Stimulated activated CD8-positive, alpha-beta memory T cell treated with anti-CD3 and anti-CD28 coated beads, Interleukin-12 subunit alpha, Interleukin-12 subunit beta, amount 100 ng/mL, for 1 hour (primary cell): Measurements from ENCODE around the gene SGCE.

Experiments
- DNase-seq: peaks from one replicate; pipeline ENCODE4 v3.0.0-alpha.2; 2020; ENCODE audit warnings: low read depth

The SGCE gene

DNA sequence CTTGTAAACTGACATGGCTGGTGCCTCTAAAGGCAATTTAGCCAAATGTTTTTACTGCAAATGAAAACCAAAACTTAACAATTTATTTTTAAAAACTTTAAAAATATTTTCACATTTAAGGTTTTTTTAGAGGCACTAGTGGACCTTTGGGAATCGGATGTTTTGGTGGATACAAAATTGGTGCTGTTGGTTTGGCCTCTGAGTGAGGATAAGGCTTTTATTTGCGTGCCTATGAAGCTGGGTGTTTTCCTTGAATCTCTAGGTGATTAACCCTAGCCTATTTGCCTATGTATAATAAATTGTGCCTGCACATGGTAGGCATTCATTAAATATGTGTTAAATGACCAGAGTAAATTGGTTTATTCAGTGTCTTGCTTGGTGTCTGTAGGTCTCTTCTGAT lies 2.9 kb upstream of the SGCE start:
- DNase-seq: no peak

DNA sequence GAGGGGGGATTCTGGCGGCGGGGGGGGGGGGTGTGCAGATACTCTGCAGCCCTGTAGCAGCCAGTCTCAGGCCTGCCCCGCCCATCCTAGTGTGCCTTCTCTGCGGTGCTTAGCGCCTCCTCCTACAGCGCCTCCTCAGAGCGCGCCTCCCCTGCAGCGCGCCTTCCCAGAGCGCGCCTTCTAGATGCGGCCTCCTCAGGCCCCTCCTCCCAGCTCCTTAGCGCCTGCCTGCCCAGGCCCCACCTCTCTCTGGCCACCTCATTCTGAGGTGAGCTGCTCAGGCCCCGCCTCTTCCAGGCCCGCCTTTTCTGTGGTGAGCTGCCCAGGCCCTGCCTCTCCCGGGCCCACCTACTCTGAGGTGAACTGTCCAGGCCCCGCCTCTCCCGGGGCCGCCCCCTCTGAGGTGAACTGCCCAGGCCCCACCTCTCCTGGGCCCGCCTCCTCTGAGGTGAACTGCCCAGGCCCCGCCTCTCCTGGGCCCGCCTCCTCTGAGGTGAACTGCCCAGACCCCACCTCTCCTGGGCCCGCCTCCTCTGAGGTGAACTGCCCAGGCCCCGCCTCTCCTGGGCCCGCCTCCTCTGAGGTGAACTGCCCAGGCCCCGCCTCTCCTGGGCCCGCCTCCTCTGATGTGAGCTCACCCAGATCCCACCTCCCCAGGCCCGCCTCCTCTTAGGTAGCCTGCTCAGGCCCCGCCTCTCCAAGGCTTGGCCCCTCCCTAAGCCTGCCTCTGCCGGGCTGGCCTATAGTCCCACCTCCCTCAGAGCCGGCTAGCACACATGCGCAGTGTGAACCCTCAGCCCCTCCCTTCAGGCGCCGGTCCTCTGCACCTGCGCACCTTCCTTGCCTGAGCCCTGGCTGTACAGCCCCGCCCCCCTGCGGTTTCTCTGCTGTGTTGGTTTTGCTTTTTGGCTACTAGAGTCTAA lies 2.1 kb upstream of the SGCE start:
- peak; percentile 80 for DNase-seq

DNA sequence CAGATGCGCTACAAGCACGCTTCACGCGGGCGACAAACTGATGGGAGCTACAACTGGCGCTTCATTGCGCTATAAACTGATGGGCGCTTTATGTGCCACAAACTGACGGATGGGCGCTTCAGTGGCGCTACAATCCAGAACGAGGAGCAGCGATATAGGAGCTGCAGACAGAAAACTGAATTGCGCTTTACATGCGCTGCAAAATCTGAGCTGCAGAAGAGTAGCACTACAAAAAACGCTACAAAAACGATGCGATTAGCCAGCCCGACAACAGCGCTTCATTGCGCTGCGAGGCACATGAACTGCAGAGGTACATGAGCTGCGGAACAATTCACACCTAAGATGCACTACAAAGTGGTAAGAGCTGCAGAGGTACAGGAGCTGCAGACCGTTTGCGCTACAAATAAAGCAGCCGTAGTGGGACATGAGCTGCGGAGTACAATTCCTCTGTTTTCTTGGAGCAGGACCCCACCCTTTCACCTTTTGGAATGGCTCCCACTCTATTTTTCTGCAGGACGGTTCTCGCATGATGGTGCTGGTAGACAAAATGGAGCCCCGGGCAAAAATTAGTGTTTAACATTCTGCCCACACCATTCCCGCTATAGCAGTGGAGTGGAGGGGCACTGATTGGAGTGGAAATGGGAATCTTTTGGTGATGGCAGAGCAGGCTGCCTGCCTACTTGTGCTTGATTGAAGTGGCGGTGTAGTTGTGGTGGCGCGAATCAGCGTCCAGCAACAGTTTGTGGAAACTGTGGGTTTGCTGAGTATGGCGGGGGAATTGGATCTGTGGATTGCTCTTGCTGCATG lies 1.2 kb upstream of the SGCE start:
- DNase-seq: no peak

DNA sequence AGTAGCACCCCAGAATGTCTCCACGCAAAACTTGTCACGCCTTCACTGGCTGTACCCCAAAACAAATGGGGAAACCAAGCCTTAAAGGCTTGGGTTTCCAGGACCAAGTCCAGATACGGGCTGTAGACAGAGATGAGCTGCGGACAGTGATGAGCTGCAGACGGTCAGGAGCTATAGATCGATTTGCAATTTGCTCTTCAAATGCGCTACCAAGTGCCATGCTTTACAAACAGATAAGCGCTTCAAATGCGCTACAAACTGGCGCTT lies 658 bp upstream of the SGCE start:
- DNase-seq: no peak

DNA sequence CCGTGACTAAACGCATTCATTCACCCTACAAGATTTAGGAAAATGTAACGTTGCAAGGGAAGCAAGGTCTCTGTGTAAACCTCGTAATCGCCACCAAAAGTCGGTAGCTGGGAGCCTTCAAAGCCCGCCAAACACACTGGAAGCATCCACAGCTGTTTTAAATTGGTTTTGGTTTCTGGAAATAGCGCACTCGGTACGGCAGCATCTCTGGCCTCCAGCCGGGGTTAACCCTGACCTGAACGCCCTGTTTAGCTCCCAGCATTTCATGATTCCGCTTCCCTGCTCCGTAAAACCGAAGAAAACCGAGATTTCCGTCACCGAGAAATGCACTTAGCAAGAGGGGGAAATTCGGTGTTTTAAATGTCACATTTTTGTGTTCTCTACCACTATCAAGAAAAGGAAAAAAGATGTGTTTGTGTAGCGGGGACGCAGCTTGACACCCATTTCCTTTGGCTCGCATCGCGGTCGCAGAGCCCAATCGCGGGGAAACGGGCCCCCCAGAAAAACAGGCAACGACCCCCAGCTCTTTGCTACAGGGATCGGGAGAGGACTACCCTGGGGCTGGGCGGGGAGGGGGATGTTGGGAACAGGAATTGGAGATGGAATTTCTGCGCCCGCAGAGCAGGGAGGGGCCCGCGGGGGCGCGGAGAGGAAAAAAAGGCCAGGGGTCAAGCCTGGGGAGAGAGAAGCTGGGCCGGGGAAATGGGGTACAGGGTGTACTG lies 646 bp downstream of the SGCE start:
- DNase-seq: no peak

DNA sequence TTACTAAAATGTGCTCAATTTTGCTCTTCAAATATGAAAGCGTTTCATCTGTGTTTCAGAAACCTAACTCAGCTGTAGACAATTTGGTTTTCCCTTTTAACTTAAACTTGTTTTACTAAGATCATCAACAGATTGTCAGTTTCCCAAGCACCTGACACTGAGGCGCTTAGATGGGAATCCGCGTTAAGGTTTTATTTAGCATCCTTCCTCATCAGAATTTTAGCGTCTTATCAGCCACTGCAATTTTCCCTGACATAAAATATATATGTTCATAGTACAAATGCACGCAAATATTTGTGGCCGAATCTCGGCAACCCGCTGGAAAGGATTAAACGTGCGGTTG lies 1.2 kb downstream of the SGCE start:
- DNase-seq: no peak

DNA sequence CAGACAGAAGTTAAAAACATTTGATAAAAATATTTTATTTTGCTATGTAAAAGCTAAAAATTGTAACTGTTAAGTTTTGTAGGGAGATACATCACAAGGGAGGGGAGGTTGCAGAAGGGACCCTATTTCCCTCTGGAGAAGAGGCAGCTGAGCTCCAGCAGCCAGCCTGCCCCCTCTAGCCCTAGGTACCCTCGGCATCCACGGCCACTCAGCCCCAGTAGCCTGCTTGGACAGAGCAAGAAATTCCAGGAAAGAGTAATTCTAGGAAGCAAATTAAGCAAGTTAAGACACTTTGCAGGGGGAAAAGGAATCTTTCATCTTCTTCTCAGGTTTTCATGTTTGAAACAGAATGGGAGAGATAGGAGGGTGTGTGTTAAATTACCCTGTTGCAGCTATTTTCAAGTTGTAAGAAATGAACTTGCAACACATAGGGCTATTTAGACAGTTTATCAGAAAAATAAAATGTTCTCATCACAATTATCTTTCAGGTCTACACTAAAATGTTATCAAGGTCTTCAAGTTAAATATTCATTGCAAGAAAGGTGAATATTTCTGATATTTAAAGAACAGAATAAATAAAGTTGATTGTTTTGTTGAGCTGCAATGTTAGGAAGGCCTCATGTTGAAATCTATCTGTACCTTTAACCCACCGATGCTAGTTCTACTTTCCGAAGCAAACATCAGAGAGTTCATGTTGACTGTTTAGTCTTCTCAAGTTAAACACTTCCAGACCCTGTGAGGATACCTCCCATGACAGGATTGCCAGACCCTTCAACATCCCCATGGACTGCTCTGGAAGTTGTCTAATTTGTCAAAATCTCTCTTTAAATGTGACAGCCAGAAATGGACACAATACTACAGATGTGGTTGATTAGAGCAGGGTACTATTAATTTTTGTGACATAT lies 5.5 kb downstream of the SGCE start:
- DNase-seq: no peak

DNA sequence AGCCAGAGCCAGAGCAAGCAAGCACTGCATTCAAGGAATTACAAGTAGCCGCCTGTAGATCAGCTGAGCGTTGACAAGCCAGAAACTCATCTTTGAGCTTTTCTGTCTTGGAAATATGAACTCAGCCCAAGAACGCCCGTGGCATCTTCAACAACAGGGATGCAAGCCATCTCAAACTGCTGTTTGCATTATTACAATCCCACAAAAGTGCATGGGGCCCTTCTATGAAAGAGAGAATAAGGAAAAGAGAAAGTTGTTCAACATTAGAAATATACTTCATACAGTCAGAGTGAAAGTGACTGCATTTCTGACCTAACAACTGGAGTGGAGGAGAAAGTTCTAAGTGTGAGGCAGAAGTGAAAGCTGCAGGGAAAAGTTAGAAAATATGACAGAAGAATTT lies 6.5 kb downstream of the SGCE start:
- DNase-seq: no peak

DNA sequence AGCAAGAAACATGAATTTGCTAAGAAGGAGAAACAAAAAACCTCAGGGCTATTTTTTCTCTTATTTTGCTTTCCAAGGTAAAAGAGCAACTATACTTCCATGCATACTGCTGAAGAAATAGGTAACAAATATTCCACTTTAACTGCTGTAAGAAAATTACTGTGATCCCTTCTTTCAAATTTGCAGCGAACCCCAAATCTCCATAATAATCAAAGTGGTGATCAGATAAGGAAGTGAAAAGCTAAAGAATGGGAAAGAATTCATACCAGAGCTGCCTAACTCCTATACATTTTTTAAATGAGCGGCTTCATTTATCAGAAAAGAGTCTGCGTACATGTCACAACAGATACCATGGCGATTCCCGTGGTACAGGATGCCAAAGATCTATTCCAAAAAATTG lies 7.2 kb downstream of the SGCE start:
- DNase-seq: no peak

DNA sequence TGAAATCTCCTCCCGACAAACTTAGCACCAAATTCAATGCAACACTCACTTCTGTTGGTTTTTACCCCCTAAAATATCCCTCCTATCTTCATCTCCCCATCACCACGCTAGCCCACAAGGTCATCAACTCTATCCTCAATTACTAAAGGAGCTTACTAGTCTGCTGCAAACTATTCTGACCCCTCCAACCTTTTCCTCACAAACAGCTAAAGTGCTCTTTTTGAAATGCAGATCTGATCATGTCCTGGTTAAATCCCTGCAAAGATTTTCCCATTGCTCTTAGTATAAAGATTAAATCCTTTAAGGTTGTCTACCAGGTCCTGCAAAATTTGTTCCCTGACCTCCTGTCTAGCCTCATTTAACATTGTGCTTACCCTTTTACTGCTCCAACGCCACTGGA lies 8.6 kb downstream of the SGCE start:
- no peak for DNase-seq

DNA sequence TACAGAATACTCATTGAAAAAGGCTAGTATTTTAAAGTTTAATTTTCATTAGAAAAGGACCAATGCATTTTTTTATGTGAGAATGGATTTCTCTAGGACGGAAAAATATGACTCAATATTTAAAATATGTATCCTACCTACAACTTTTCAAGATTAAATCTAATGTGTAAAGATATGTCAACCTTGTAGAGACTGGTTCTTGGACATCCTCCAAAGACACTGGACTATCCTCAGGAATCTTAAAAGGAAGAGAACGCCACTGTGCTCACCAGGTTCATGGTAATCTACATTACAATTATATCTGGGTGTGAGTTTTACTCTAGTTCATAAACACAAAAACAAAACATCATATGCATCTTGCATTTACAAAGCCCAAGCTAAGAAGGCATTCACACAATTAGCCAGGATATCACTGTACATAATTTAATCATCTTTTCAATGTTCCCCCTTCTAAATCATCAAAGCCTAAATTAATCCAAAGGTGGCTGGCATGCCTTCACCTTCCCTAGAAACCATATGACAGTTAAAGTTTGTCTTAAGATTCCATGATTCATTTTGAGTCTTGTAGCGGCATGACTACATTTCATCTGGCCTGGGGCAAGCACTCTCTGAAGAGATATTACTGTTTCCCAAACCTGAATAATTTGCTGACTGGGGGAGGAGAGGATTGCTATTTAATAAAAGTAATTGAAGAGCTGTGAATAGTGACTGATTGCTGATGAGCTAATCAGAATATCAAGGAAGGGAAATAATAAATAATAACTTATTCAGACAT lies 12.0 kb downstream of the SGCE start:
- DNase-seq: no peak

DNA sequence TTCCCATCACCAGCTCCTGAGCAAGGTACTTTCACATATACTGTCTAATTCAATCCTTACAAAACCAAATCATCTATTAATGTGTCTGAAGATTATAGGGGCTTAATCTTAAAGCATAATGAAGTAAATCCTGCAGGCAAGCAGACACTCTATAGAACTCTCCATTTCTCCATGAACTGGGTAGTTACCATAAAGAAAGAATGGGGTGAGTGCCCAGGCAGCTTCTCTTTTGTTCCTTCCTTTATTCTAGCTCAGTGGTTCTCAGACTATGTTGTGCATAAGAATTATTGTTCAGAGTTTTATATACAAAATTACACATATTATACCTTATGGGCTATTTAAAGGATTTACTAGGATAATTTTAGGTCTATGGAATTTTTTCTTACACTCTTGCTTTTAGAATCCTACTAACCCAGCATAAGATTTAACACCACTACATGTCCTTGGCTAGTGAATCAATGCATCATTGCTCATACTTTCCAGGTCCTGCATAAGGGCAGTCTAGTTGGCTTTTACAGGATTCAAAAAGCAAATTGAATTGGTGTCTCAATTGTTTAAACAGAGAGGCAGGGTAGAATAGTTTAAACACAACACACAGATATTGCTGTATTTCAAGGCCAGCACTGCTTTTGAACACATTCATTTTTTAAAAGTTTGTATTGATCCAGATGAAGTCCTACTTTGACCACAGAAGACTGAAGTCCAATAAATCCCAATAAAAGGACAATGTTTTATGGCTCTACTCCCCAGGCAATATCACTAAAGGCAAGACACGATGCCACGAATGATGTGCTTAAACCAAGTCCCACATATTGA lies 12.9 kb downstream of the SGCE start:
- DNase-seq: no peak

DNA sequence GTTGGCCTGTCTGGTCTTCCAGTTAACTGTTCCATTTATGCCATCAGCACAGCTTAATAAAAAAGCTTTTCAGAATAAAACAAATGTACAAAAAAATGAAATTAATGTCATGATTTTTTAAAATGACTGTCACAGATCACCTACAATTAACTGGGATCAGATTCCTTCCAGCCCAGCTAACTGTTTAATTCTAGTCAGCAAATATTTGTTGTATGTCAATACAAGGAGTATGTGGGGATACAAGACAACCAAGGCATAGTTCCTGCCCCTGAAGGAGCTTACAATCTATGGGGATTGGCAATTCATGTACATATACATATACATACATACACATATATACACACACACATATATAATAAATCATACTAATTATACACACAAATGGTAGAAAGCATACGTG lies 16.5 kb downstream of the SGCE start:
- no peak for DNase-seq

DNA sequence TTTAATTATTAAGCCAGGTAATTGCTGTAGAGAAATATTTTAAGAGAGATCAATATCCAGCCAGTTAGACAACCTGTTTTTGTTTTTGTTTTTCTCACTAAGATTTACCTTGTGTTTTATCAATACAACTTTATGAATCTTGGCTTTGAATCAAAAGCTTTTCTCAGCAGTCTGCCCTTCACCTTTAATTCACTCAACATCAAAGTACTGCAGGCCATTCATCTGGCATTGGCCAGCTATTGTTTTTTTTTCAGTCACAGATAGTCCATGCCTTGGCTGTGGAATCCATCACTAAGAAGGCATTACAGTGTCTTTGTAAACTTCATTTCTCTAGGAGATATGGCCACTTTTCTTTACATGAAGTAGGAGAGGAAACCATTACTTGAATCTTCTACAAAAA lies 20.2 kb downstream of the SGCE start:
- DNase-seq: no peak

DNA sequence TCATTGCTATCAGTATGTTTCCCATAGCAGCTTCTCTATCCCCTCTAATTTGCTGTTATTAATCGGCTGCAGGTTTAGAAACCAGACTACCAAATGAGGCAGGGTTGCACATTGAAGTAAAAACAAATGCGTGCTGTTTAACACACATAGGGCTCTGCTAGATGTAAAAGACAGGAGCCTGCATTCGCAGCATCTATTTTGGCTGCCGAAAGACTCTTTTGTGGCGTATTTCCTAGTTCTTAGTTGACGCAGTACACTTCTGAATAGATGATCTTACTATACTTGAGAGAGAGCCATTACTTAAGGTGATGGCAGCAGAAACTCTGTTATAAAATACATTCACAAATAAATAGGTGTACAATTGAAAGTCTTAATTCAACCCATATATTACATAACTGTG lies 21.4 kb downstream of the SGCE start:
- no peak for DNase-seq

DNA sequence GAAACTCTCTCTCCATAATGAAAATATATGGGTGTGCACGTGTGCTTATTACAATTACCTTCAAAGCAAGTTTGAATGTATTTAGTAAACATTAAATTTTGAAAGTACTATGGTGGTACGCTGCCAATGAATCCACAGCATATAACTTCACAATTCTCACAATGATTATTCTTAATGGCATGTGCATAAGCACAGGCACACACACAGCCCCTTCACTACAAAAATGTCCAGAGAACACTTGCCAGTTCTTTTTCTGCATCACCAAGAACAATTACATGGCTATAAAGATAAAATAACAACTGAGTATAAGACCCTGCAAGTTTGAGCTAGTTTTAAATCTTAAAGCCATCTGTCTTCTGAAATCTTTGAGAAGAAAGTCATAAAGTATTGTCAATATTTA lies 22.2 kb downstream of the SGCE start:
- DNase-seq: no peak

DNA sequence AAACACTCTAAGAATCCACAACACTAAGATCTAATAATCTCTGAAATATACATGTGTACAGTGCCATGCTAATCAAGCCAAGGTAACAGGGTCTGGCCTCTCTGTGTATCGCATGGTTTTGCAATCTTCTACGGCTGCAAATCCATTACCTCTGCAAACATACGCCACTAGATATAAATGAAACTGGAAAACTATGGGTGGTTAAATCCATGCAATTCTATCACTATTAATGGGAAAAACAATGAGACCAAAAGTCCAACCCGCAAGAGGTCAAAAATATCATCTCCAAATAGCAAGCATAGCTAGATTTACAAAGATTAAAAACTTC lies 23.0 kb downstream of the SGCE start:
- DNase-seq: no peak

DNA sequence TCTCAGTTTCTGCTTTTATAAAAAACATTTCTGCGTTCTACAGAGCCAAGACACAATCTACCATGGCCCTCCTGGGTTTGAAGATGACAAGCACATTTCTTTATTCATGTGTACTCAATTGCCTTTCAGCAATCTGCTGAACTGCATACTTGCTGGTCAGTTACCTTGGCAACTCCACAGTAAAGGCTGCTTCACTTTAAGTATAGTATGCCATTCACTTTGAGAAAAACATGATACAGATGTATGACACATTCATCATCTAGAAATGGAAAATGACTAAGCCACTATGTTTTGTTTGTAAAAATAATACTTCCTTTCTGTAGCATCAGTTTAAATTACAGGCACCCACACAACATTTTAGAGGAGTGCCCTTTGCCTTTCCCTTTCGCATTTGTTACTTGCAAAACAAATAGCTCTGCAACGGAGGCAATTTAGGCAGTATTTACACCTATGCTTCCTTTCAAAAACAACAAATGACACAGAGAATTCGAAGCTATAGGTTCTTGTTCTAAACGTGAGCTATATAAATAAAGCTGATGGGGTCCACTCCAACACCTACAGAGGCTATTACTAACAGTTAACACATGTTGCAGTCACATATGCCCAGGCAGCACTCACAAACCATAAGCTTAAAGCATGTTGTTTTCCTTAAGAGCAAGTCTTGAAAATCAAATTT lies 23.5 kb downstream of the SGCE start:
- no peak for DNase-seq

DNA sequence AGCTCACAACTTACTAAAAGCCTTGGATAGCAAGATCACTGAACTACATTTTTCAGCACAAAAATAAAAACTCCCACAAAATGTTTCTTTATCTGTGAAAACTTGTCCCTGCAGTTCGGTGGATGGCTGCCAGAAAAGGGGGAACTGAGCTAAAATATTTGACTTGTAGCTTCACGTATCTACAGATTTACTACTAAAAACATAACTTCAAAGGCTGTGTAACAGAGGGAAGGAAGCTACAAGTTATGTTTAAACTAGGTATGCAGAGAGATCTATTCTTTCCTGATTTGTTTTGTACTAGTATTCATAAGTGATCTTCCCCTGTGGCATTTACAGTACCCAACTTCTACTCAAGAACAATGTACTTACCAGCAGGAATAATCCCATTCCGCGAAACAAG lies 25.1 kb downstream of the SGCE start:
- DNase-seq: no peak

DNA sequence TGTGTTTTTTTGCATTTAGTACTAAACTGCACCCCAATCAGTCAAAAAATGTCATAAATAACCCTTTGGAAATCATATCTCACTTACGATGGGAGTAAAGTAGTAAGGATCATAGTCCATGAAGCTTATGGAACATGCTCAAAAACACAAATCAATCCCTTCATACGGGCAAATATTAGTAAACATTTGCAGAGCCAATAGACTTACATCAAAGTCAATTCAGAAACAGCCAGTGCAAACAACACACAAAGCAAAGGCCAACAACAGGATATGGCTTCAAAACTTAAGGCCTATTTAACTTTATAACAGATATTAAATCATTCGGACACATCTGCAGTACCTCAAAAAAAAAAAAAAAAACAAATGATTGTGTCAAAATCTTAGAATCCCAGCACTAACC lies 32.1 kb downstream of the SGCE start:
- DNase-seq: no peak
